ENCODE measurements around the gene UNC5C. TPM values are rescaled to one million over a fixed set of nuclear protein-coding genes. Genes with fewer than 3 reads are reported as not detected.

UNC5C gene
- total RNA-seq, 2 donors from 2014 or later: not detected

DNA sequence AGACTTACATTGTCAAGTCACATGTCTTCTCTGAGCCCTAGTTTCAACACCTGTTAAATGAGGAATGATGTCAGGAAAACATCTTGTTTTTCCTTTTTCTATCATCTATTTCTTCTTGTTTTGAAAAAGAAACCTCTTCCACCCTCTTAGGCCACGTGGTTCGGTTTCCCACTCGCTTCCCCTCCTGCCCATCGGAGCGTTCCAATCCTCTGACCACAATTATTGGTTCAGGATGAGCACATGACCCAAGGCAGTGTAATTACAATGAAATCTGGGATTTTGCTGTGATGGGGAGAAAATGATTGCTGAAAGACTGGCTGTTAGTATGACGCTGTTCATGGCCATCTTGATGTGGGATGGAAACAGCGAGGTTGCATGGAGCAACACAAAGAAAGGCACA, 186.7 kb downstream of the UNC5C start:
- no peak for DNase-seq (ENCODE audit: low spot score in 2 of 2)
- ATAC-seq: no peak
- no peaks in the 10 kb centered on the region for H3K36me3 Mint-ChIP-seq
- H3K9me3 Mint-ChIP-seq: no peaks in the 10 kb centered on the region
- H3K27ac Mint-ChIP-seq: no peak overlapping the region

DNA sequence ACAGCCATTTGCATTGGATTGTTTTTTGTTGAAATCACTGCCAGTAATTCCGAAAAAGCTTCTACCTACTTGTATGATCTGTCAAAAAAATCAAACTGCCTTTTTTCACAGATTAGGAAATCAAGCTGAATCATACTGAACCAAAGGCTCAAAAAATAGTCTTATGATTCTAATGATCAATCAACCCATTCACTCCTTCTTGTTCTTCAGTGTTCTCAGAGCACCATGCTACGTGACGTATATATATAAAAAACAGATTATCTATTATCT, 187.1 kb downstream of the UNC5C start:
- H3K36me3 Mint-ChIP-seq: no peaks in the 10 kb centered on the region
- DNase-seq (ENCODE audit: low spot score in 2 of 2): no peak
- ATAC-seq: no peak
- H3K27ac Mint-ChIP-seq: no peak overlapping the region
- no peaks in the 10 kb centered on the region for H3K9me3 Mint-ChIP-seq

DNA sequence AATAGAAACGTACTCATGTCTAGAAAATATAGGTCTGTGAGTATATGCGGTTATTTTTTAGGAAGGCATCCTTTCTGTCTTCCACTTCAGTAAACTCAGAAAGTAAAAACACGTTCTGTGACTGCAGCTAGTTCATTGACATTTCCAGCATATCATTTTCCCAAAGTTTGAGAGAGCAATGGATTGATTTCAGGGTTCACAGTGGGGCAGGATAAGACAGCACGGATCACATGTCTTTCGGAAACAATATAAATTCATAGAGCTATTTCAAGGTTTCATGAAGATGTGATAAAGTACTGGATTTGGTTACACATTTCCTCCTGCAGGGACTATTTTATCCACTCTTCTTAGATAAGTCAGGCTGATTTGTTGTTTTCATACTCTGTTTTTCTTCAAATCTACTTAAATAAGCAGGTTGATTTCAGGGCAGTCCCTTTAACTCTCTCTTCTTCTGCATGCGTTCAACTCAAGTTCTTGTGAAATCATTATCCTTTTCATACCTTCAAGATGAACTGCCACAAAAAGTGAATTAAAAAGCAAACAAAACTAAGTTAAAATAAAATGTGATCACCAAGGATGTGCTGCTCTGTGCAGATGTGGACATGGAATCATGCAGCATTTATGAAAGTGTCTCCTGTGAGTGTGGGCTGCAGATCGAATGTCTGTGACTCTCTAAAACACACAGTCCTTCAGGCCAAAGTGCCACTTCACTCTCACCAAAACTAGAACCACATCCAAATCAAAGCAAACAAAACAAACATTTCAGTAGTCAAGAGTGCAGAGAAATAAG, 187.7 kb downstream of the UNC5C start:
- Mint-ChIP-seq H3K36me3 (no peaks in the 10 kb centered on the region), H3K9me3 (no peaks in the 10 kb centered on the region), H3K27ac (no peak overlapping the region)
- no peak for ATAC-seq
- DNase-seq (ENCODE audit: low spot score in 2 of 2): no peak

DNA sequence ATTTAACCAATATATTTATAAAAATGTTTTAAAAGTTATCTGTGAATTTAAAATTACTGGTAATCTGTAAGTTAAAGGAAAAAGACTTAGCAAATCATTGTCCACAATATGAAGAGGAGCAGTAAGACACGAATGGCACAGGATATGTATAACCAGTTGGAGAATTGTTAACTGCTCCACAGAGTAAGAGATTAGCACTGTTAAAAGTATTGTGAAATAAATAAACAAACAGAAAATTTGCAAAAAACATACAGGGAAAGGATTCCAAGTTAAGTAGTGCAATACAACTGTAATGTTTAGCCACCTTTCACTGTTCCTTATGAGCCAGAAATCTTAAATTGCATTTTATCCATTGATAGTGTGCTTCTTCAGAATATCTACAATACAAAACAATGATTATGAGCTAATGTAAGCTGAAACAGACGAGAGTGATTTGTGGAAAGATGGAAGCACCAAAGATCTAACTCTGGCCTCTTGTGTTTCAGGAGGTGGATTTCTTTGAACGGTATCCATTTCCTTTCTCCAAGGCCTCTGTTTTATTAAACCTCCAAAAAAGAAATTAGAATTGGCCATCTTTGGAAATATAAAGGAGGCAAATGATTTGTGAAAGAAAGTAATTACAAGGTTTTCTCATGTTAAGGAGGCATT, 188.4 kb downstream of the UNC5C start:
- H3K27ac Mint-ChIP-seq: no peak overlapping the region
- H3K36me3 Mint-ChIP-seq: no peaks in the 10 kb centered on the region
- DNase-seq (ENCODE audit: low spot score in 2 of 2) (no peak), ATAC-seq (no peak)
- H3K9me3 Mint-ChIP-seq: no peaks in the 10 kb centered on the region

DNA sequence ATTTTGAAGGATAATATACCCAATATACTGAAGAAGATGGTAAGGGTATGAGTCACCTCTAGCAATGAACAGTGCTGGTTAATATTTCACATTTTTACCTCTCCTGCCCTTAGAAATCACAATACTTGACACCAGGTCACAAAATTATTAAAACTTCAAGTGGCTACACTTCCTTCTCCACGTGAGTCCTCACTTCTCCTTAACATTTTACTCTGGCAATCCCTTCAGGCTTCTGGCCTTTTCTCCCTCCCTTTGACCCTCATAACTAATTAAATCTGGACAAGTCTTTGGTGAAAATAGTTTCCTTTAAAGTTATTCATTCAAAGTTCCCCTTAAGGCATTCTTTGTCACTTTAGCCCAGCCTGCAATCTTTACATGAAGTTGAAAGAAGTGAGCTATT, 190.4 kb downstream of the UNC5C start:
- Mint-ChIP-seq H3K36me3 (no peaks in the 10 kb centered on the region), H3K9me3 (no peaks in the 10 kb centered on the region), H3K27ac (no peak overlapping the region)
- ATAC-seq (no peak), DNase-seq (ENCODE audit: low spot score in 2 of 2) (no peak)

DNA sequence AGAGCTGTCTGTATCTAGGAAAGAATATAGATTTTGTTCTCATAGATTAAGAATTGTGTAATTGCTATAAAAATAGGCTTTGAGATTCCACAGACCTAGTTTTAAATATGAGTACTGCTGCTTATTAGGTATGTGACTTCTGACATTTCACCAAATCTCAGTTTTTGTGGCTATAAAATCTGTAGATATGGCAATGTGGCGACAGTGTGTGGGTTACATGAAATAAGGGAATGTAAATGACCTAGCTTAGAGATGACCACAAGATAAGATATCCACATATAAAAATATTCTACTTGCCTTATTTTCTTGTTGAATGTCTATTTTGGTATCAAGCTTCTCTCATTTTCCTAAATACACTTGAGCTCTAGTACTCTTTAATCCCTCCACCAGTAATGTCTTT, 193.8 kb downstream of the UNC5C start:
- no peak overlapping the region for H3K27ac Mint-ChIP-seq
- H3K9me3 Mint-ChIP-seq: peaks cover 0 to 3% of the 10 kb centered on the region in 2 donors
- no peaks in the 10 kb centered on the region for H3K36me3 Mint-ChIP-seq
- ATAC-seq: no peak
- DNase-seq (ENCODE audit: low spot score in 2 of 2): no peak

DNA sequence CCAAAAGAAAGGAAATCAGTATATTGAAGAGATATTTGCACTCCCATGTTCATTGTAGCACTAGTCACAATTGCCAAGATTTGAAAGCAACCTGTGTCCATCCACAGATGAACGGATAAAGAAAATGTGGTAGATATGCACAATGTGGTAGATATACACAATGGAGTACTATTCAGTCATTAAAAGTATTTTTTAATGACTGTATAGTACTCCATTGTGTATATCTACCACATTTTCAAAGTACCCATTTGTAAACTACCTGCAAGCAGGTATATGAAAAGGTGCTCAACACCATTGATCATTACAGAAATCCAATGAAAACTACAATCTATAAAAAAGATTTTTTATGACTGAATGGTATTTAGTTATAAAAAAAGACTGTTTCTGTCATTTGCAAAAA, 200.4 kb downstream of the UNC5C start:
- peaks cover 23 to 42% of the 10 kb centered on the region in 2 donors for H3K9me3 Mint-ChIP-seq
- DNase-seq (ENCODE audit: low spot score in 2 of 2) (no peak), ATAC-seq (no peak)
- peaks cover 0 to 24% of the 10 kb centered on the region in 2 donors for H3K36me3 Mint-ChIP-seq
- H3K27ac Mint-ChIP-seq: no peak overlapping the region

DNA sequence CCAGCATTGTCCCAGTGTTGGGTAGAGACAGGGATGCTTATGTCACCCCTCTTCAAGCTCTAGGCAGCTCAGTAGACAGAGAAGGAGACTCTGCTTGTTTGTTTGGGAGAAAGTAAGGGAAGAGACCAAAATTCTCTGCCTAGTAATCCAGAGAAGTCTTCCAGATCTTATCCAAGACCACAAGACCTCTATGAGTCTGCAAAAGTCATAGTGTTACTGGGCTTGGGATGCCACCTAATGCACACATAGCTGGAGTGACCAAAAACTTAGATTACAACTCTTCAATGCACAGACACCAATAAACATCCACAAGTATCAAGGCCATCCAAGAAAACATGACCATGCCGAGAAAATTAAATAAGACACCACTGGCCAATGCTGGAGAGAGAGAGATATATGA, 205.5 kb downstream of the UNC5C start:
- H3K9me3 Mint-ChIP-seq: peaks cover 22 to 55% of the 10 kb centered on the region in 2 donors

DNA sequence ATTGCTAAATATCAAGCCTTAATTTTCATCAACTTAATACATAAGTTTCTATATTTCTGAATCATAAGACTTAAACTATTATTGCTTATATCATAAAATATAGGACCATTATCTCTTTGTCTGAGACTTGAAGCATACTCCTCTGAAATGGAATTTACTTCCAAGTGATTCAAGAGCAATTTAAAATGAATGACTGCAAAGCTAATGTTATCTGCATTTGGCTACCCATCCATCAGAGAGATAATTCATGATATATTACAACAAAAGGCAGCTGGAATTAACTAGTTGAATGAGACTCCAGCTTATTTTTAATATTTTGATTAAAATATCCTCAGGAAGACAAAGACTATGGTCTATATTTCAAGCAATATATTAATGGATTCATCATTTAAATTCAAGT, 208.6 kb downstream of the UNC5C start:
- ATAC-seq: no peak
- Mint-ChIP-seq H3K9me3 (peaks cover 8 to 30% of the 10 kb centered on the region in 2 donors), H3K27ac (no peak overlapping the region), H3K36me3 (peaks cover 0 to 14% of the 10 kb centered on the region in 2 donors)
- DNase-seq (ENCODE audit: low spot score in 2 of 2): no peak

More for the DNA sequence above, 205.5 kb downstream of the UNC5C start:
- no peak for ATAC-seq
- DNase-seq (ENCODE audit: low spot score in 2 of 2): no peak
- Mint-ChIP-seq H3K36me3 (peaks cover 0 to 28% of the 10 kb centered on the region in 2 donors), H3K27ac (no peak overlapping the region)

DNA sequence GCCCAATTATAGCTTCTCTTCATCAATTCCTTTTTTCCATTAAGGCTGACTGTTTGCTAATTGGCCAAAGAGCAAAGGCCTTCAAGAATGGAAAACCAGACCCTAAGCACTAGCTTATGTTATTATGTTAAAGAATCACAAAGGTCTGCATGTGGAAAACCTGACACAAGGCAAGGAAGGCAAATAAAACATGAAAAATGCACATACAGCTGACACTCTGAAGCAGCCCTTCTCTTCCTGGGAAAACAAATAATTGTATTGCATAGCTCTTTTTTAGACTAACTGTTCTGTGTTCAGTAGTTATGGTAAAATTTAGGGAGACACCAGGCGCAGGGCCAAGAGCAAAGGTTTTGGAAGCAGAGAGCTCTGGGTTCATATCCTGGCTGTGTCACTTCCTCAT, 223.1 kb downstream of the UNC5C start:
- Mint-ChIP-seq H3K9me3 (no peaks in the 10 kb centered on the region), H3K36me3 (no peaks in the 10 kb centered on the region), H3K27ac (no peak overlapping the region)
- DNase-seq (ENCODE audit: low spot score in 2 of 2): no peak
- ATAC-seq: no peak

DNA sequence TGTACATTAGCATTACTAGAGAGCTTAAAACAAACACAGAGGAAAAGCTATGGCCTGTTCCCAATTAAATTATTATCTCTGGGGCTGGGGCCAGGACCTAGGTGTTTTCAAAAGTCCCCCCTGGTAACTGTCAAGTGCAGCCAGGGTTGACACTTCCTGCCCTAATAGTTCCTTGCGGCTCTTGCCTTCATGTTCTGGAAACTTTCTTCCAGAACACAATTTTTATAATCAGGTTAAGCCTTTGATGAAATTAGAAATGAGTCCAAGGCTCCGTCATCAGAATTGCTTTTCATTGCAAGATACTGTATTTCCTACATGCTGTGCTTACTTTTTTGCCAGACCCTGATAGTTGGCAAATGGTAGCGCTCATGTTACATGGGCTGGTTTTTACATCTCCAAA, 229.6 kb downstream of the UNC5C start:
- Mint-ChIP-seq H3K36me3 (no peaks in the 10 kb centered on the region), H3K27ac (no peak overlapping the region), H3K9me3 (no peaks in the 10 kb centered on the region)
- no peak for DNase-seq (ENCODE audit: low spot score in 2 of 2)
- no peak for ATAC-seq

DNA sequence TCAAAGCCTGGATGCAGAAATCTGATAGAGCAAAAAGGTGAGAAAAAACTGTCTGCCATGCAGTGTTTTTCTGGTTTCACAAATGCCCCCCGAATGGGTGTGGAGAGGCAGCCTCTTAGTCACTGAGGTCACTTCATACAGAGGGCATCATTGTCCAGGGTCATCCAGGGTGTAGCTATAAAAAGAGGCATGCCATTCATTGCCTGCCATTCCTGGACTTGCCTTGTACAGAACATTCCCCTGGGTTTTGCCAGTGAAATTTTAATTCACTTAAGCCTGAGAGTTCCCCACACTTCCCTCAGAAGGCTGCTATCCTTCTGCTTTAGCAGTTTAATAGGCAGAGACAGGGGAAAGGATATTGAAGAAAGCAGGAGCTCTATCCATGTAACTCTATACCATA, 230.3 kb downstream of the UNC5C start:
- Mint-ChIP-seq H3K9me3 (no peaks in the 10 kb centered on the region), H3K27ac (no peak overlapping the region), H3K36me3 (no peaks in the 10 kb centered on the region)
- ATAC-seq (no peak), DNase-seq (ENCODE audit: low spot score in 2 of 2) (no peak)

DNA sequence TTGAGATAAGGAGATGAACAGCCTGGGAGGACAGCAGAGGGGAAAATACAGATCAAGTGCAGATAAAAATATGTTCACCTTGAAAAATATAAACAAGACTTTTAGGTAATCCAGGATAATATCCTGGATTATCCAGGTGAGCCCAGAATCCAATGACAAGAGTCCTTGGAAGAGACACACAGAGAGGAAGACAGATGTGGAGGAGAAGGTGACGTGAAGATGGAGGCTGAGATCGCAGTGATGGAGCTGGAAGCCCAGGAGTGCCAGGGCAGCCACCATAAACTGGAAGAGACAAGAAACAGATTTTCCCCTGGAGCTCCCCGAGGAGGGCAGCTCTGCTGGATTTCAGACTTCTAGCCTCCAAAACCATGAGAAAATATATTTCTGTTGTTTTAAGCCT, 230.7 kb downstream of the UNC5C start:
- DNase-seq (ENCODE audit: low spot score in 2 of 2) (no peak), ATAC-seq (no peak)
- Mint-ChIP-seq H3K9me3 (no peaks in the 10 kb centered on the region), H3K27ac (no peak overlapping the region), H3K36me3 (no peaks in the 10 kb centered on the region)

DNA sequence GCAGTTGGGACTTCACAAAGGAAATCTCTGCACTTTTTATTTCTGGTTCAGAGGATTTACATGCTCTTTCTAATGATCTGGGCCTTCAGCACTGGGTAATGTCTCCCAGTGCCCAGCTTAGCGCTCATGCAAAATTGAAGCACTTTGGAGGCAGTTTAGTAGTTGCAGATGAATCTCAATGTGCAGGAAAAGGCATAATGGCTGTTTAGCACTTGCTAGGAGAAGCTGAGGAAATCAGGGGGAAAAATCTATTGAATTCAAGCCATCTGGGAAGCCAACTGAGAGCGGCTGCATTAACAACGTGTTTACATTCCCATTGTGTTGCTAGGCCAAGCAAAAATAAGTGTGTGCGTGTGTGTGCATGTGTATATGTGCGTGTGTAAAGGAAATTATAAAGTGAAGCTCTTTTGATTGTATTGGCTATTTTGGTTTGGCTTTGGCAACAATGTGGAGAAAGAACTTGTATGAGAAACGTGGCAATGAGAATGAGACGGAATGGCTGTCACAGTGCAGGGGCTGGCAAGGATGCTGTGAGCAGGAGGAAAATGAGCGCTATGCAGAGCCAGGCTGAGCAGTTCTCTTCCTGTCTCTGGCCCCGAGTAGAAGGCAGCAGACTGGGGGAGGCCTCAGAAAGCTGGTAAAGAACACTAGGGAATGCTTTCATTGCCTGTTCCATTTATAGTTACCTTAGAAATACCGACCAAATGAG, 231.5 kb downstream of the UNC5C start:
- no peaks in the 10 kb centered on the region for H3K9me3 Mint-ChIP-seq

DNA sequence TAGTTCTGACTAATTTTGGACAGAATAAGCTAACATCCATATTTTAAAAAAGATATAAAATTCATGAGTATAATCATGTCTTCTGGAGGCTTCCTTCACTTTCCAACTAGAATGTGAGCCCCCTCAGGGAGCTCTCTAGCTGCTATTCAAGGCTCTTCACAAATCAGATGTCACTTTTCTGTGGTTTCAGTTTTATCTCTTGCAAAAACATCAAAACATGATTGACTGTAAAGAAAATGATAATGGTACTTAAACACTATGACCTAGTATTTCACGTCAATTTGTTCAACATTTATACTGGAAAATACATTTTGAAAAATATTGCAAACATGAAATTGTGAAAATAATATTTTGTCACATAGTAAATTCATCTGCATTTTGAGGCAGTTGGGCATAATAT, 234.2 kb downstream of the UNC5C start:
- no peak for DNase-seq (ENCODE audit: low spot score in 2 of 2)
- Mint-ChIP-seq H3K27ac (no peak overlapping the region), H3K9me3 (no peaks in the 10 kb centered on the region), H3K36me3 (no peaks in the 10 kb centered on the region)
- no peak for ATAC-seq

More for the DNA sequence above, 231.5 kb downstream of the UNC5C start:
- DNase-seq (ENCODE audit: low spot score in 2 of 2): no peak
- ATAC-seq: no peak
- H3K27ac Mint-ChIP-seq: no peak overlapping the region
- no peaks in the 10 kb centered on the region for H3K36me3 Mint-ChIP-seq

DNA sequence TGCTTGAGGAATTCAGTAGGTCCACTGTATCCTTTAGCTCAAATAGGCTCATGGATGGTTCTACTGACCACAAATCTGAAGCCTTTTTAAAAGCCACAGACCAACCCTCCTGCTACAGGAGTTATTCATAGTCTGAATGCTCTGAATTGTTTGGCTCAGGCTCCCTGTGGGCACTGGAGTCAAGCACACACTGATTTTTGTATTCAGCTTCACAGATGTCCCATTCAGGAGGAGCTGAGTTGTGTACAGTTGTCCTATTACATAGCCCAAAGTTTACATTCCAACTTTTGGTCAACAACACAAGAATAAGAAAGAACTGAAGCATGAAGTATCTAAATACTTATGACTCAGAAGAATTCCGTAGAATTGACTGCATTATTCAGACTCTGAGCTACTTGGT, 243.9 kb downstream of the UNC5C start:
- peaks cover under 1% of the 10 kb centered on the region in 2 donors for H3K9me3 Mint-ChIP-seq
- H3K27ac Mint-ChIP-seq: no peak overlapping the region
- DNase-seq (ENCODE audit: low spot score in 2 of 2) (no peak), ATAC-seq (no peak)
- peaks cover 0 to under 1% of the 10 kb centered on the region in 2 donors for H3K36me3 Mint-ChIP-seq

DNA sequence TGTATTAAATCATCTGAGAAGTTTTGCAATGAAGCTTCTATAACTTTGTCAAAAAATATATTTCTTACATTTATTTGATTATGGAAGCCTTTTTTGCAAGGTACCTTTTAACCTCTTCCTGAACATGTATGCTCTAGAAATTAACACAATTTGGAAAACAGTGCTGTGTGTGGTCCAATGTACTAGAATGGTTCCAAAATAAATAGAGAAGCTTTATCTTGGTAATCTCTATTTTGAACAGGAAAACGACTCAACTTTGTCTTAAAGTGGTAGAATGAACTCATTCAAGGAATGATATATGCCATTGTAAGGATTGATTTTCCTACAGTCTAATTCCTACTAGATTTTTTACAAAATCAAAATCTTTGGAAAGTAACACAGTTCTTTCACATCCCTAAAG, 248.5 kb downstream of the UNC5C start:
- no peak overlapping the region for H3K27ac Mint-ChIP-seq

DNA sequence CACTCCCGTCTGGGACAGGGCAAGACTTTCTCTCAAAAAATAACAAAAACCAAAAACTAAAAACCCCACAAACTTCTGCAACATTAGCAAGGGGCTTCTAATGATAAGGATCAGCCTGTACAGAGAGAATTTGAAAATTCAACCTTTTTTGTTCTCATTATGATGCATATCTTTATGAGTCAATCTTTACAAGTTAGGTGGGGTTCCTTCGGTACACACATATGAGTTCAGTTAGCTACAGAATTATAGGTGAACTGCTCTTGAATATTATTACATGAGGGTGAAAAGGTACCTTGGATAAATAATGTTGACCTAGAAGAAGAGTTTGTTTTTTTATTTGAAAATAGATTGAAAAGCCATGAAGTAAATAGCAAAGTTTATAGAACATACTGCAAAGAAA, 252.7 kb downstream of the UNC5C start:
- H3K36me3 Mint-ChIP-seq: peaks cover 6 to 10% of the 10 kb centered on the region in 2 donors
- peaks cover 13 to 19% of the 10 kb centered on the region in 2 donors for H3K9me3 Mint-ChIP-seq
- ATAC-seq: no peak

More for the DNA sequence above, 248.5 kb downstream of the UNC5C start:
- ATAC-seq (no peak), DNase-seq (ENCODE audit: low spot score in 2 of 2) (no peak)
- peaks cover 6 to 10% of the 10 kb centered on the region in 2 donors for H3K36me3 Mint-ChIP-seq
- H3K9me3 Mint-ChIP-seq: peaks cover 13 to 19% of the 10 kb centered on the region in 2 donors

More for the DNA sequence above, 252.7 kb downstream of the UNC5C start:
- DNase-seq (ENCODE audit: low spot score in 2 of 2): no peak
- H3K27ac Mint-ChIP-seq: no peak overlapping the region
